Endothelial cell of umbilical vein (primary cell): ENCODE results near the gene PARP16. TPM values are rescaled to one million over a fixed set of nuclear protein-coding genes. Genes with fewer than 3 reads are reported as not detected.

ENCODE experiments used
- BruUV-seq: library from RNA; stranded (reverse); fragments of 400-500 nt; replicated peaks from 2 replicates; lab custom pipeline; 2021; lab: Mats Ljungman, UMichigan
- CTCF ChIA-PET: fragments of 300-600, 350-600 bp; sonication (Branson Sonifier 250); formaldehyde crosslinking; loops from one replicate; lab custom pipeline; 2021; ENCODE audit warnings: antibody characterized with exemption, inconsistent platforms; lab: Charles Lee
- POLR2A ChIA-PET: fragments of 300-600, 350-600 bp; sonication (Branson Sonifier 250); formaldehyde crosslinking; loops from one replicate; lab custom pipeline; 2021; ENCODE audit warnings: antibody characterized with exemption, inconsistent platforms; lab: Charles Lee
- DNase-seq: peaks from one replicate; pipeline ENCODE4 v3.0.0-alpha.2; 2011; ENCODE audit warnings: low read depth, low spot score
- FAIRE-seq: peaks from 2 replicates; lab custom pipeline; 2011; peaks lifted over from hg19 to GRCh38; lab: Jason Lieb, UNC
- H2AFZ ChIP-seq: 2 replicates; pipeline ENCODE4 v1.6.0; 2012; ENCODE audit warnings: low read depth, low read length, control low read depth, inconsistent platforms
- H3K27ac ChIP-seq: 2 replicates; pipeline ENCODE4 v1.5.1; 2011; ENCODE audit warnings: low read depth, mild to moderate bottlenecking, control low read depth, low read length, moderate library complexity; ENCODE audit not compliant: insufficient read depth
- H3K27me3 ChIP-seq, 2 experiments: 2 replicates each; pipeline versions ENCODE4 v1.6.0 to v1.6.1; 2011; ENCODE audit warnings: low read length in 2 of 2, mixed read lengths in 1 of 2; ENCODE audit not compliant: control insufficient read depth in 2 of 2, insufficient read depth in 2 of 2
- H3K36me3 ChIP-seq, 2 experiments: 2 replicates in 1 of 2; 3 replicates in 1 of 2; pipeline ENCODE4 v1.5.1; 2011; ENCODE audit warnings: low read length in 2 of 2, mild to moderate bottlenecking in 1 of 2, moderate library complexity in 1 of 2; ENCODE audit not compliant: control insufficient read depth in 2 of 2, insufficient read depth in 2 of 2; ENCODE audit errors: extremely low read depth in 1 of 2
- H3K4me1 ChIP-seq: 3 replicates; pipeline ENCODE4 v1.5.1; 2011; ENCODE audit warnings: mild to moderate bottlenecking, low read length; ENCODE audit not compliant: control insufficient read depth, insufficient read depth; ENCODE audit errors: extremely low read depth
- H3K4me2 ChIP-seq: 2 replicates; pipeline ENCODE4 v1.6.1; 2011; ENCODE audit warnings: low read length, control low read depth, mixed read lengths; ENCODE audit not compliant: insufficient read depth
- H3K4me3 ChIP-seq, 3 experiments: fragments of 200-600 bp in 1 of 3; sonication (generic), shearing (Covaris generic) in 1 of 3; replicated peaks in 1 of 3; 2 replicates each; pipeline ENCODE4 v1.5.1; 2011 to 2016; ENCODE audit warnings: control low read depth in 3 of 3, low read length in 3 of 3, mild to moderate bottlenecking in 2 of 3, inconsistent platforms in 1 of 3, low read depth in 1 of 3, moderate library complexity in 1 of 3; ENCODE audit not compliant: insufficient read depth in 1 of 3
- H3K79me2 ChIP-seq: 2 replicates; pipeline ENCODE4 v1.6.0; 2012; ENCODE audit warnings: low read length, inconsistent platforms; ENCODE audit not compliant: control insufficient read depth, insufficient read depth
- H3K9ac ChIP-seq: replicated peaks from 2 replicates; pipeline ENCODE3; 2011; ENCODE audit warnings: low read length, control low read depth; ENCODE audit not compliant: insufficient read depth; ENCODE audit errors: extremely low read depth
- H3K9me1 ChIP-seq: replicated peaks from 3 replicates; pipeline ENCODE4 v1.6.0; 2011; ENCODE audit warnings: mild to moderate bottlenecking, low read length; ENCODE audit not compliant: control insufficient read depth, insufficient read depth; ENCODE audit errors: extremely low read depth
- H3K9me3 ChIP-seq: replicated peaks from 2 replicates; pipeline ENCODE4 v1.5.1; 2012; ENCODE audit warnings: low read length, inconsistent platforms; ENCODE audit not compliant: control insufficient read depth, insufficient read depth
- H4K20me1 ChIP-seq: replicated peaks from 2 replicates; pipeline ENCODE3; 2011; ENCODE audit warnings: mild to moderate bottlenecking, low read length; ENCODE audit not compliant: control insufficient read depth, insufficient read depth; ENCODE audit errors: extremely low read depth
- EZH2 ChIP-seq: IDR thresholded peaks from 2 replicates; pipeline ENCODE4 v1.6.1; 2012; ENCODE audit warnings: borderline replicate concordance, low read depth, mild to moderate bottlenecking, moderate library complexity, low read length, inconsistent platforms; ENCODE audit not compliant: severe bottlenecking
- FOS ChIP-seq: IDR thresholded peaks from 2 replicates; pipeline ENCODE4 v1.6.1; 2011; ENCODE audit warnings: mild to moderate bottlenecking, low read length, moderate library complexity, borderline replicate concordance; ENCODE audit not compliant: insufficient read depth
- GATA2 ChIP-seq: IDR thresholded peaks from 2 replicates; pipeline ENCODE4 v1.7.0; 2011; ENCODE audit warnings: low read depth, mild to moderate bottlenecking, moderate library complexity, mixed read lengths, low read length; ENCODE audit not compliant: insufficient read length, insufficient read depth
- JUN ChIP-seq: IDR thresholded peaks from 2 replicates; pipeline ENCODE4 v1.6.1; 2011; ENCODE audit warnings: borderline replicate concordance, low read depth; ENCODE audit not compliant: insufficient read length, insufficient read depth
- MAX ChIP-seq: IDR thresholded peaks from 2 replicates; pipeline ENCODE4 v1.6.1; 2011; ENCODE audit not compliant: insufficient read depth, insufficient read length
- MYC ChIP-seq: IDR thresholded peaks from one replicate; pipeline ENCODE4 v1.6.1; 2011; ENCODE audit warnings: mild to moderate bottlenecking, low read depth, low read length
- POLR2A ChIP-seq: IDR thresholded peaks from 2 replicates; pipeline ENCODE4 v1.6.1; 2012; ENCODE audit warnings: low read depth, mild to moderate bottlenecking, control low read depth, low read length
- POLR2AphosphoS5 ChIP-seq: IDR thresholded peaks from 2 replicates; pipeline ENCODE4 v1.6.1; 2012; ENCODE audit warnings: low read depth, mild to moderate bottlenecking, control low read depth, low read length, moderate library complexity; ENCODE audit not compliant: insufficient read depth
- dilution Hi-C: fragments of 300-500 bp; cut with MboI; formaldehyde crosslinking; loops from one replicate; pipeline ENCODE4 v1.15.0; 2019; ENCODE audit warnings: low sequenced_read_pairs; ENCODE audit not compliant: extremely low pct_ligation_motif_present
- intact Hi-C: fragments of 100-400 bp; cut with micrococcal nuclease; formaldehyde crosslinking; loops from one replicate; pipeline ENCODE4 v1.10.0; 2022
- polyA plus RNA-seq, 4 experiments: library from polyadenylated mRNA; depleted of rRNA in 3 of 4; stranded (reverse) in 3 of 4; unstranded in 1 of 4; fragments of >200 nt; gene quantifications; 2 replicates each; pipeline versions ENCODE4 v1.2.1 to v1.2.3, GENCODE V29; 2011 to 2012; ENCODE audit warnings: missing spikeins in 1 of 4
- total RNA-seq: library from RNA; stranded (reverse); gene quantifications from 2 replicates; pipeline ENCODE4 v1.2.3, GENCODE V29; 2021
- TF ChIP-seq, protein P1 (sequence below), 2 donors: IDR thresholded peaks; 1 replicate in 1 of 2; 2 replicates in 1 of 2; pipeline ENCODE4 v1.5.1; 2011; ENCODE audit warnings: low read length in 2 of 2, mild to moderate bottlenecking in 2 of 2, moderate library complexity in 2 of 2, control low read depth in 1 of 2, inconsistent platforms in 1 of 2, low read depth in 1 of 2; ENCODE audit not compliant: insufficient read depth in 1 of 2; ENCODE audit errors: extremely low read depth in 1 of 2

The PARP16 gene
- total and polyA plus RNA-seq, 2 donors (not counting 3 experiments of a cell fraction or from before 2014, with no cell fraction given), result 3.9 to 6.3 TPM

DNA sequence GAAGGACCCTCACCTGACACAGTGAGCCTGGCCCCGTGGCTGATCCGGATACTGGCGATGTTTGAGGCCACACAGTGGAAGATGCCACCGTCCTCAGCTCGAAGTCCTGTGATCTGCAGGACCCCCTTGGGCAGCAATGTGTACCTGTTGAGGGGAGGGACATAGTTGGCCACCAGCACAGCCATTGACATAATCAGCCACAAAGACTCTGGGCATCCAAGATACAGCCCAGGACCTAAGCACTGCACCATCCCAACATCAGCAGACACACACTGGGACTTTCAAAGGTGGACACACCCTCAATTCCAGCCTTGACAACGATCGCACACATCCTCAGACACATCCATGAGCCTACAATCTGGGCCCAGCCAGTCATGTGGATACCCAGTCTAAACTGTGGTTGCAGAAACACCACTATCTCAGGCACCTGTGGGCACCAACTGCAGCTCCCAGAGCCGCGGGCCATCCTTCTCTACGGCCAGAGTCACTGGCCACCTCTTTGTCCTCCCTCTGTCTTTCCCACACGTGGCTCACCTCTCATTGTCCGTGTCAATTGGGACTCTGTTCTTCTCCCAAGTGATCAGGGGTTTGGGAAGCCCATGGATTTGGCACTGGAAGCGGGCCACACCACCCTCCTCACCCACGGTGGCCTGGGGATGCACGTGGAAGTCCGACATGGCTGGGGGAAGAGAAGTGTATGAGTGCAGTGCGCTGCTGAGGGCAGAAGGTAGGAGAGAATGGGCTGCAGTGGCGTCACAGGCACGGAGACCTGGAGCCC lies 48.8 kb upstream of the PARP16 start:
- Histone ChIP-seq H3K9ac (no peak overlapping the region), H2AFZ (no peak overlapping the region), H3K4me3 (no peak overlapping the region), H3K4me2 (no peak overlapping the region), H3K9me3 (no peaks in the 10 kb centered on the region), H3K79me2 (no peaks in the 10 kb centered on the region), H3K36me3 (no peaks in the 10 kb centered on the region), H3K27ac (no peak overlapping the region), H3K9me1 (no peaks in the 10 kb centered on the region), H4K20me1 (no peaks in the 10 kb centered on the region), H3K4me1 (peaks cover 4% of the 10 kb centered on the region), H3K27me3 (peaks cover 0 to 3% of the 10 kb centered on the region in 2 experiments)
- no TSS peak for BruUV-seq
- DNase-seq, result no peak
- ChIA-PET POLR2A (no interaction called here), CTCF (interaction anchor here (0.5 kb wide), 1 partner anchor 10 kb away, joined by 3 read pairs; no protein-coding TSS in a partner anchor)
- dilution Hi-C loops (no loop called here), intact Hi-C loops (no loop called here)
- no peak for FAIRE-seq
- no peak for TF ChIP-seq FOS
- no peak for TF ChIP-seq JUN

DNA sequence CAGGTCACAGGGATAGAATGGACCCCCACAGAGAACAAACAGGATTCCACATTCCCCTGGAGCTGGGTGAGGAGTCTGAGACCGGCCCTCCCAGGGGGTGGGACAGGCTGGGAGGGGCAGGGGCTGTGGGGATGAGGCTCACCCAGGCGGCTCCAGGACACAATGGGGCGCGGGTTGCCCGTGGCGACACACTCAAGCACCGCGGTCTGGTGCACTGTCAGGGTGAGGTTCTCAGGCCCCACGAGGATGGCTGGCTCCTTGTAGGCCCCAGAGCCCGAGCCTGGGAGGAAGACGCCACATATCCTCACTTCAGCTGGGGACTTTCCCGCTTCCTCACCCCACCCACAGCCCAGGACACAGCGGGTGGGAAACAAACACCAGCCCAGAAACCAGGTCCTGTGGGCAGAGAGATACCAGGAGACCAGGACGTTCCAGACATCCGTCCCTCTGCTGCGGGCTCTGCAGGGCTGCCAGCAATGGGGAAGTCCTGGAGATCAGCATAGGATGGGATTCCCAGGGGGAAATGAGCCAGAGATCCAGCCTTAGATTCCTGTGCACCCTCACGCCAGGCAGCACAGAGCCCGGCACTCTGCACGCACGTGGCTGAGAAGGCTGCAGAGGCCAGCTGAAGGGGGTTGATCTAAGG lies 48.0 kb upstream of the PARP16 start:
- intact Hi-C loops, result no loop called here
- no peak overlapping the region for H3K27ac ChIP-seq
- H3K4me1 ChIP-seq, result peaks cover under 1% of the 10 kb centered on the region
- BruUV-seq, result no TSS peak
- H3K4me3 ChIP-seq, result no peak overlapping the region
- no peaks in the 10 kb centered on the region for H3K9me3 ChIP-seq
- TF ChIP-seq FOS (no peak), MYC (no peak), POLR2AphosphoS5 (no peak), POLR2A (no peak), GATA2 (no peak), MAX (no peak), EZH2 (no peak)
- TF ChIP-seq, protein P1, sequence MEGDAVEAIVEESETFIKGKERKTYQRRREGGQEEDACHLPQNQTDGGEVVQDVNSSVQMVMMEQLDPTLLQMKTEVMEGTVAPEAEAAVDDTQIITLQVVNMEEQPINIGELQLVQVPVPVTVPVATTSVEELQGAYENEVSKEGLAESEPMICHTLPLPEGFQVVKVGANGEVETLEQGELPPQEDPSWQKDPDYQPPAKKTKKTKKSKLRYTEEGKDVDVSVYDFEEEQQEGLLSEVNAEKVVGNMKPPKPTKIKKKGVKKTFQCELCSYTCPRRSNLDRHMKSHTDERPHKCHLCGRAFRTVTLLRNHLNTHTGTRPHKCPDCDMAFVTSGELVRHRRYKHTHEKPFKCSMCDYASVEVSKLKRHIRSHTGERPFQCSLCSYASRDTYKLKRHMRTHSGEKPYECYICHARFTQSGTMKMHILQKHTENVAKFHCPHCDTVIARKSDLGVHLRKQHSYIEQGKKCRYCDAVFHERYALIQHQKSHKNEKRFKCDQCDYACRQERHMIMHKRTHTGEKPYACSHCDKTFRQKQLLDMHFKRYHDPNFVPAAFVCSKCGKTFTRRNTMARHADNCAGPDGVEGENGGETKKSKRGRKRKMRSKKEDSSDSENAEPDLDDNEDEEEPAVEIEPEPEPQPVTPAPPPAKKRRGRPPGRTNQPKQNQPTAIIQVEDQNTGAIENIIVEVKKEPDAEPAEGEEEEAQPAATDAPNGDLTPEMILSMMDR (IDR thresholded peaks at IDR 0.05; ENCODE audit: extremely low read depth in 1 of 2, insufficient read depth in 1 of 2, low read depth in 1 of 2, low read length in 2 of 2), result no peak
- no peaks in the 10 kb centered on the region for H3K36me3 ChIP-seq
- no peaks in the 10 kb centered on the region for H3K79me2 ChIP-seq
- FAIRE-seq, result no peak
- DNase-seq, result no peak
- H3K9me1 ChIP-seq, result no peaks in the 10 kb centered on the region
- H2AFZ ChIP-seq, result no peak overlapping the region
- H3K4me2 ChIP-seq, result no peak overlapping the region
- POLR2A ChIA-PET, result no interaction called here
- peaks cover 0 to 3% of the 10 kb centered on the region in 2 experiments for H3K27me3 ChIP-seq
- CTCF ChIA-PET, result interaction anchor here (0.8 kb wide), 1 partner anchor 50 kb away, joined by 3 read pairs; no protein-coding TSS in a partner anchor
- no peaks in the 10 kb centered on the region for H4K20me1 ChIP-seq
- dilution Hi-C loops, result no loop called here
- H3K9ac ChIP-seq, result no peak overlapping the region
